Measurements from ENCODE around the gene ATP2B2. TPM values are rescaled to one million over a fixed set of nuclear protein-coding genes. Genes with fewer than 3 reads are reported as not detected.

The ATP2B2 gene
- total and polyA plus RNA-seq, 5 experiments from 2014 or later = not detected

DNA sequence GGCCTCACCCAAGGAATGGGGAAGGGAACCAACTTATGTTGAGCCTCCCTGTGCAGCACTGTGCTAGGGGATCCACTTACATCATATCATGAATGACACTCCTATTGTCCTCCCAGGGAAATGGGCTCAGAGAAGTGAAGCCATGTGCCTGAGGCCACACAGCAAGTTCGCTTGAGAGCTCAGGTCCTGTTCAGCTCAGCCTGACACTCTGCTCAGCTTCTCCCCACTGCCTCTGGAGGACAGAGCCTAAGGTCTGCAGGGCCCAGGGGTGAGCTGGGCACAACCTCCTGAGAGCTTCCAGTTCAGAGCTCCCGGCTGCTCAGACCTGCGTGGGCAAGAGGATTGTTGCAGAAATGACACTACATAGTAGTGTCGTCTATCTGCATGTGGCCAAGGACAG, 108.5 kb downstream of the ATP2B2 start:
- no peak for DNase-seq
- ATAC-seq = no peak
- peaks cover 0 to 40% (median 5%) of the 10 kb centered on the region in 5 donors for H3K27me3 Mint-ChIP-seq
- H3K4me3 Mint-ChIP-seq = peak overlapping the region in 1 of 10 donors; percentile 14
- POLR2A ChIA-PET = no interaction called here
- H3K9me3 Mint-ChIP-seq = peaks cover 0 to under 1% (median 0%) of the 10 kb centered on the region in 9 donors
- H3K4me1 Mint-ChIP-seq = peaks cover 32 to 45% (median 36%) of the 10 kb centered on the region in 4 donors
- H3K27ac Mint-ChIP-seq = peak overlapping the region in 2 of 10 donors; percentile 44 to 57
- H3K36me3 Mint-ChIP-seq = no peaks in the 10 kb centered on the region

DNA sequence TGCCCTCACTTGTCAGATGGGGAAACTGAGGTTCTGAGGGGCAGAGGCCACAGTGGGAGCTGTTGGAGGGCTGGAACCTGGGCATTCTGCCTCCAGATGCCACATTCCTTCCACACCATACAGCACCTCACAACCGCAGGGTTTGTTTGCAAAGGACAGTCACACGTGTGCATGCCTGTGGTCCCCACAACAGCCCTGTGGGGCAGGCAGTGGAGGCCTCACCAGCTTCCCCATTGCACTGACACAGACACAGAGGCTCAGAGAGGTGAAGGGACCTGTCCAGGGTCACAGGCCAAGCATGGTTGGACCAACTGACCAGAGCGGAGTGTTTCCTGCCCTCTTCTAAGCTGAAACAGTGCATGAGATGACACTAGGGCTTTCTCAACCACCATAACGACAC, 109.3 kb downstream of the ATP2B2 start:
- ATAC-seq = no peak
- Mint-ChIP-seq H3K9me3 (peaks cover 0 to 2% (median 0%) of the 10 kb centered on the region in 9 donors), H3K4me1 (peaks cover 30 to 53% (median 38%) of the 10 kb centered on the region in 4 donors), H3K27ac (peak overlapping the region in 5 of 10 donors; percentile 0 to 80 (median 47)), H3K27me3 (peaks cover 0 to 40% (median 5%) of the 10 kb centered on the region in 5 donors), H3K4me3 (peak overlapping the region in 7 of 10 donors; percentile 50 to 70 (median 64)), H3K36me3 (no peaks in the 10 kb centered on the region)
- no peak for DNase-seq
- POLR2A ChIA-PET = interaction anchor here (0.5 to 2.0 kb wide), 5 partner anchors 9 to 471 kb away, joined by 3 to 6 read pairs (median 3); no protein-coding TSS in a partner anchor

DNA sequence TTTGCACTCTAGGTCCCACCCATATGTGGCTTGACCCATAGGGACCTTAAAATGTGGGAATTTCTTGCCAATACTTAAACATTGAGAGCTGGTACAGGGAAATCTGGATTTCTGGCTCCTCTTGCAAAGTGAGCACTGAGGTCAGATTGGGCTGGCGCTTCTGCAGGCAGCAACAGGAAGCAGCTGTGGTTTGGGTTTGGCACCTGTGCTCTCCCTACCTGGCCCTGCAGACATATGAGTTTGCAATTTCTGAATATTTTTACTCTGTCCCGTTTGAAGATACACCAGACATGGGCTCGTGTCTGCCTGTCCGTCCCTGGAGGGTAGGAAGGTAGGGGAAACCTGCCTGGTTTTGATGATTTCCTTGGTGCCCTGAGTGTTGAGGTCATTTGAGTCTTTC, 109.7 kb downstream of the ATP2B2 start:
- Mint-ChIP-seq H3K4me1 (peaks cover 30 to 57% (median 38%) of the 10 kb centered on the region in 4 donors), H3K27me3 (peaks cover 0 to 37% (median 5%) of the 10 kb centered on the region in 5 donors), H3K4me3 (peak overlapping the region; percentile 30 to 70 (median 54)), H3K36me3 (no peaks in the 10 kb centered on the region), H3K9me3 (peaks cover 0 to 2% (median 0%) of the 10 kb centered on the region in 9 donors), H3K27ac (peak overlapping the region in 6 of 10 donors; percentile 0 to 80 (median 34))
- POLR2A ChIA-PET = interaction anchor here (0.6 to 2.0 kb wide), 4 partner anchors 9 to 351 kb away, joined by 3 to 6 read pairs (median 3); no protein-coding TSS in a partner anchor
- DNase-seq (peak in 7 of 10 donors; percentile 21 to 44 (median 36)), ATAC-seq (peak; percentile 82 to 95)

DNA sequence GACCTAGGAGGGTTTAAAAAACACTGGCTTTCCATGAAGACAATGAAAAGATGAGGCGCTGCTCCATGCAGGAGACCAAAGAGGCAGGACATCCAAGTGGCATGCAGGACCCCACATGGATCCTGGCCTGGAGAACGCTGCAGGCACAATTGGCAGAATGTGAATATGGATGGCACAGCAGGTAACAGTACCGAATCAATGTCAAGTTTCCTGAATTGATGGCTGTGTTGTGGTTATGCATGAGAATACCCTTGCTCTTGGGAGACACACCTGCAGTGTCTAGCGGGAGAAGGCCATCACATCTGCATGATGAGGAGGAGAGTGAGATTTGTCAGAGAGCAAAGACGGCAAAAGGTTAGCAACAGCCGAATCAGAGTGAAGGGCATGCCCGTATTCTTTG, 110.2 kb downstream of the ATP2B2 start:
- peak overlapping the region in 8 of 10 donors; percentile 13 to 70 (median 54) for H3K4me3 Mint-ChIP-seq
- ATAC-seq = peak in 1 of 2 donors; percentile 23
- peak overlapping the region in 2 of 10 donors; percentile 22 to 47 for H3K27ac Mint-ChIP-seq
- POLR2A ChIA-PET = interaction anchor here (0.7 to 2.0 kb wide), 3 partner anchors 9 to 42 kb away, joined by 3 to 6 read pairs (median 3); no protein-coding TSS in a partner anchor
- peak in 1 of 10 donors; percentile 17 for DNase-seq
- peaks cover 0 to 32% (median 2%) of the 10 kb centered on the region in 5 donors for H3K27me3 Mint-ChIP-seq
- peaks cover 0 to 3% (median 0%) of the 10 kb centered on the region in 9 donors for H3K9me3 Mint-ChIP-seq
- no peaks in the 10 kb centered on the region for H3K36me3 Mint-ChIP-seq
- peaks cover 30 to 62% (median 40%) of the 10 kb centered on the region in 4 donors for H3K4me1 Mint-ChIP-seq

DNA sequence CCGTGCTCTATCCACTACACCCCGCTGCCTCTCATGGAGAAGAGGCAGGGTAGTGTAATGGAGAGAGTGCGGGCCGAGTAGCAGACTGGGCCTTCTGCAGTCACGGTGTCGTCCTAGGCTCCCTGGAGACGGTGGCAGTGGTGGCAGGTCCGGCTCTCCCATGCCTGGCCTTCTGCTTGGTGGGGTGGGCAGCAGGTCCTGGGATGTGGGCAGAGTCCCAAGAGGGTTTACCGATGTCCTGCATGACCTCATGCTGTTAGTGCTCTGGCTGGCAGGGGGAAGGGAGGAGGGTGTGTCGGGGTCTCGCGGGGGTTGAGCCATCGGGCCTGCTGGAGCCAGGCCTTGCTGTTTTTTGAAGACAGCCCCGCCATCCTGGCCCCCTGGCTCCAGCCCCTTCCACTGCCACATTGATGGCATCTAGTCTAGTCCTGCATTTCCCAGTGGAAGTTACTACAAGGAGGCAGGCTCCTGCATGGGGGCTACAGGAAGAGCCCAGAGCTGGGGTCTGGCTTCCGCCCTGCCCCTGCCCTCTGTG, 110.8 kb downstream of the ATP2B2 start:
- no peaks in the 10 kb centered on the region for H3K36me3 Mint-ChIP-seq
- DNase-seq = no peak

DNA sequence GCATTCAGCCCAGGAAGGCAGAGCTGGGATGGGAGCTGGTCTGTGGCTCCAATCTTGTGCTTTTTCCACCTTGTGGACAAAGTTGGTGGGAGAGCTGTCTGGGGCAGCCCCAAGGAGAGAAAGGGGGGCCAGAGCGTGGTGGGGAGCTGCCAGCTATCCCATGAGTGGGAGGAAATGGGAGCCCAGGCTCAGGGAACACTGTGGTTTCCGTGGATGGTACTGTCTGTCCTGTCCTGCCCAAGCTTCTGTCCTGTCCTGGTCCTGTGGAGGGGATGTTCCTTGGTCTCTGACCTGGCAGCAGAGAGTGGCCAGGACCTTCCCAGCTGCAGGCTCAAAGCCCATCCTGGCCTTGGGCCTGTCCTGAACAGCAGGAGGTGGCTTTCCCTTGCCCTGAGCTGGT, 111.9 kb downstream of the ATP2B2 start:
- ATAC-seq (no peak), DNase-seq (no peak)
- Mint-ChIP-seq H3K27me3 (peaks cover 0 to 15% (median 0%) of the 10 kb centered on the region in 5 donors), H3K36me3 (peaks cover 0 to 7% (median 0%) of the 10 kb centered on the region in 3 donors), H3K27ac (peak overlapping the region in 2 of 10 donors; percentile 6 to 70), H3K4me1 (peaks cover 30 to 78% (median 44%) of the 10 kb centered on the region in 4 donors), H3K9me3 (peaks cover 0 to 18% (median 7%) of the 10 kb centered on the region in 9 donors), H3K4me3 (no peak overlapping the region)
- POLR2A ChIA-PET = no interaction called here

More for the DNA sequence above, 110.8 kb downstream of the ATP2B2 start:
- peak overlapping the region in 2 of 10 donors; percentile 64 to 70 for H3K4me3 Mint-ChIP-seq
- POLR2A ChIA-PET = interaction anchor here (2.0 kb wide), 1 partner anchor 43 kb away, joined by 6 read pairs; no protein-coding TSS in a partner anchor
- peaks cover 0 to 8% (median 0%) of the 10 kb centered on the region in 9 donors for H3K9me3 Mint-ChIP-seq
- H3K4me1 Mint-ChIP-seq = peaks cover 30 to 68% (median 44%) of the 10 kb centered on the region in 4 donors
- ATAC-seq = no peak
- peaks cover 0 to 25% (median 1%) of the 10 kb centered on the region in 5 donors for H3K27me3 Mint-ChIP-seq
- H3K27ac Mint-ChIP-seq = no peak overlapping the region

DNA sequence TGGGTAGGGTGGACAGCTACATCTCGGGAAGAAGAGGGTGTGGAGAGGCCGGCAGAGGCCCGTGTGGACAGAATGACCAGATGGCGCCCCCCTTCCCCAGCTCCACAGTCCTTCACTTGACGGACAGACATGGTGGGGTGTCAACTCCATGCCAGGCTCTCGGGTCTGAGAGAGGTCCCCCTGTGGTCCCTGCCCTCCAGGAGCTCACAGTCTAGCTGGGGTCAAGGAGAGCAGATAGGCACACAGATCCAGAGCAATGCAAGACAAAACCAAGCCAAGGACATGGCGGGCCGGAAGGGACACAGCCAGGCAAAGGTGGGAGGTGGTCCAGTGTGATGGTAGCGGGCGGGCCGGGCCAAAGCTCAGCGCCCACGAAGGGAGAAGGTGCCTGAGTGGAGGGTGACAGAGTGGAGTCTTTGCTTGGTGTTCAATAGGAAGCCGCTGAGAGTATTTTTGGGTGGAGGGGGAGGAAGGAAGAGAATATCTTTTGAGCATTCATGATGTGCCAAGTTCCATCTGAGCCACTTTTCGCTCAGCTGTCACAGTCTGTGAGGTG, 112.4 kb downstream of the ATP2B2 start:
- peaks cover 0 to 10% (median 0%) of the 10 kb centered on the region in 5 donors for H3K27me3 Mint-ChIP-seq
- no peak for ATAC-seq
- no peak for DNase-seq
- peak overlapping the region in 5 of 10 donors; percentile 6 to 74 (median 22) for H3K27ac Mint-ChIP-seq
- H3K9me3 Mint-ChIP-seq = peaks cover 0 to 23% (median 10%) of the 10 kb centered on the region in 9 donors
- POLR2A ChIA-PET = no interaction called here
- H3K4me1 Mint-ChIP-seq = peaks cover 30 to 82% (median 44%) of the 10 kb centered on the region in 4 donors
- H3K36me3 Mint-ChIP-seq = peaks cover 0 to 9% (median 0%) of the 10 kb centered on the region in 3 donors
- peak overlapping the region in 1 of 10 donors; percentile 15 for H3K4me3 Mint-ChIP-seq

DNA sequence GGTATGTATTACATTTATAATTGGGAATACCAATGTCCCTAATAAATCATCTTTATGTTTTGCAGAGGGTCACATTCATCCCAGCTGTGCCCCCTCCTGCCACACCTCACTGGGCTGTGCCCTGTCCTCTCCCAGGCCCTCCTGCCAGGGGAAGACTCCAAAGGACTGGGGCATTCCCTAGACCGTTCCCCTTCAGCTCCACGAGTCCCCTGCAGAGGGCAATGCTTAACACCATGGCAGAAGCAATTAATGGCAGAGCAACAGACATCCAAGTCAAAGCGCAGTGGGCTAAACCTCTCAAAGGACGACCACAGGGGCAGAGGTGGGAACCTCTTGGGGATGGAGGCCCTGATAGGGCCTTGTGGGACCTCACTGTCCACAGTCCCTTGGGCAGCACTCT, 113.1 kb downstream of the ATP2B2 start:
- no peak overlapping the region for H3K4me3 Mint-ChIP-seq
- no peak for ATAC-seq
- H3K27me3 Mint-ChIP-seq = peaks cover 0 to 2% (median 0%) of the 10 kb centered on the region in 5 donors
- POLR2A ChIA-PET = no interaction called here
- peaks cover 0 to 16% (median 0%) of the 10 kb centered on the region in 3 donors for H3K36me3 Mint-ChIP-seq
- DNase-seq = no peak
- peak overlapping the region in 1 of 10 donors; percentile 50 for H3K27ac Mint-ChIP-seq
- peaks cover 23 to 79% (median 40%) of the 10 kb centered on the region in 4 donors for H3K4me1 Mint-ChIP-seq
- peaks cover 0 to 31% (median 16%) of the 10 kb centered on the region in 9 donors for H3K9me3 Mint-ChIP-seq

DNA sequence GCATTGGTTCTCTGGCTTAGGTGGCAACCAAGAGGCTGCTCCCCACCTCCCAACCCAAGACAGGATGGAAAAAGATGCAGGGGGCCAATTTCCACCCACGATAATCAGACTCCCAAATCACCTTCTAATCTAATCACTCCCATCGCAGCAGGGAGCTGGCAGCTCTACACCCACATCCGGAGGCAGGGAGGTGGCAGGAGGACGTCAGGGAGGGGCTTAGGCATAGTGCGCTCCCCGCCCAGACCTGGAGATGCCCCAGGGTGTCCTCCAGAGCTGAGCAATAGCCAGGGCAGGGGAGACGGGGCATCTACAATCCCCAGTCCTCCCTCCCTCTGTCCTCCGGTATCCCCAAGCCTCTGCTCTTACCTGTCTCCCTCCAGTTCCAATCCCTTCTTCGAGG, 114.0 kb downstream of the ATP2B2 start:
- Mint-ChIP-seq H3K4me3 (no peak overlapping the region), H3K27me3 (no peaks in the 10 kb centered on the region), H3K4me1 (peaks cover 21 to 70% (median 32%) of the 10 kb centered on the region in 4 donors), H3K36me3 (peaks cover 0 to 22% (median 0%) of the 10 kb centered on the region in 3 donors), H3K27ac (peak overlapping the region in 2 of 10 donors; percentile 57 to 63), H3K9me3 (peaks cover 0 to 38% (median 23%) of the 10 kb centered on the region in 9 donors)
- ATAC-seq (no peak), DNase-seq (no peak)
- POLR2A ChIA-PET = no interaction called here

DNA sequence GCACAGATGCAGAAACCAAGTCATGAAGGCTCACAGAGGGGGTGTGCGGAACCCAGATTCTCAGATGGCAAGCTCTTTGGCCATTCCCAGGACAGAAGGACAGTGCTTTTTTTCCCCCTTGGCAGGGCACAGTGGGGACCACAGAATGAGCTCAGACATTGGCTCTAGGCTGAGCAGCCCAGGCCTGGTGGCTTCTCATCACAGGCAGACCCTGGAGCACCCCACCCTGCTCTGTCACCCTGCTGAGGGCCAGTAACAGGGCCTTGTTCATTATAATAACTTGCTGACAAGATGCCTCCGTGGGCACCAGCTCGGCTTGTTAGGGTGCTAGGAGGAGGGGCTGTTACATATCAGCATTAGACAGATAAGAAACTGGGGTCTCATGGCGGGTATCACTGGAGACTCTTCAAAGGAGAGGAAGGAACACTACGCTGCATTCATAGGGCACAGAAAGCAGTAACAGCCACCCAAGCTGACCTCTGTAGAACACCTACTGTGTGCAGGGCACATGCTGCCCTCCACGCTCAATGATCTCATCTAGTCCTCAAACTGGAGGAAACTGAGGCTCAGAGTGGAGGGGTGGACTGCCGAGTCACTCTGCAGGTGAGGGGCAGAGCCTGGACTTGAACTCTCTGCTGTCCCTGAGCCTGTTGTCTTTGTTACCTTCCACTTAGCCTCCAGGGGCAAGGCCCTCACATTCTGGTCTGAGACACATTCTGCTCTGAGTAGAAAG, 114.6 kb downstream of the ATP2B2 start:
- Mint-ChIP-seq H3K36me3 (peaks cover 0 to 22% (median 0%) of the 10 kb centered on the region in 3 donors), H3K9me3 (peaks cover 0 to 41% (median 23%) of the 10 kb centered on the region in 9 donors), H3K4me3 (no peak overlapping the region), H3K27ac (peak overlapping the region in 5 of 10 donors; percentile 29 to 67 (median 63)), H3K4me1 (peaks cover 17 to 65% (median 26%) of the 10 kb centered on the region in 4 donors), H3K27me3 (peaks cover 0 to 3% (median 0%) of the 10 kb centered on the region in 5 donors)
- ATAC-seq = no peak
- DNase-seq = no peak
- POLR2A ChIA-PET = no interaction called here

DNA sequence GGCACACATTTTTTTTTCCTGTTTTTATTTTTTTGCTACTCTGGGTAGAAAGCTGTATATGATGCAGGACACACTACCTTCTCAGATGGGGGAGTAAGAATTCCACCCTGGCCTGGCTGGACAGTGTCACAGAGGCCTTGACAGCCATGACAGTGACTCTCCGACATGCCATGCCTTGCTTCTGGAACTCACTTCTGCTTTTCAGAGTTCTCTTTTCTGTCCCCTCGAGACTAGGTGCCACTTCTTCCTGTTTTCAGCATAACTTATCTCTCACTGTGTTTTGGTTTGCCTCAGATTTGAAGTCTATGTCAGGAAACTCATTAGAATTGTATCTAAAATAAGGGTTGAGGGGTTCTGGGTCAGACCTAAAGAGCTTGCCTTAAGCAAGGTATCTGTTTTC, 115.4 kb downstream of the ATP2B2 start:
- peak overlapping the region in 4 of 10 donors; percentile 4 to 67 (median 50) for H3K27ac Mint-ChIP-seq
- H3K27me3 Mint-ChIP-seq = peaks cover 0 to 3% (median 0%) of the 10 kb centered on the region in 5 donors
- DNase-seq = no peak
- peaks cover 0 to 42% (median 23%) of the 10 kb centered on the region in 9 donors for H3K9me3 Mint-ChIP-seq
- POLR2A ChIA-PET = interaction anchor here (1.1 kb wide), 1 partner anchor 9 kb away, joined by 3 read pairs; no protein-coding TSS in a partner anchor
- peaks cover 0 to 22% (median 0%) of the 10 kb centered on the region in 3 donors for H3K36me3 Mint-ChIP-seq
- no peak for ATAC-seq
- H3K4me3 Mint-ChIP-seq = peak overlapping the region in 1 of 10 donors; percentile 1
- peaks cover 11 to 56% (median 18%) of the 10 kb centered on the region in 4 donors for H3K4me1 Mint-ChIP-seq

DNA sequence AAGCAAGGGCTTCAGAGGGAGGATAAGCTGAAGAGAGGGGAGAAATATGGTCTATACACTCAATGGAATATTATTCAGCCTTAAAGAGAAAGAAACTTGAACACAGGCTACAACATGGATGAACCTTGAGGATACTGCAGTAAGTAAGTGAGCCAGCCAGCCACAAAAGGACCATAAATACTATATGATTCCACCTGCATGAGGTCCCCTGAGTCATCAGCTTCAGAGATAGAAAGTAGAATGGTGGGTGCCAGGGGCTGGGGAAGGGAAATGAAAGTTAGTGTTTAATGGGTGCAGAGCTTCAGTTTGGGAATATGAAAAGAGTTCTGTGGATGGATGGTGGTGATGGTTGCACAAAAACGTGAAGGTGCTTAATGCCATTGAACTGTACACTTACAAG, 116.0 kb downstream of the ATP2B2 start:
- ATAC-seq = no peak
- peaks cover 0 to 42% (median 23%) of the 10 kb centered on the region in 9 donors for H3K9me3 Mint-ChIP-seq
- H3K27ac Mint-ChIP-seq = peak overlapping the region in 2 of 10 donors; percentile 12 to 63
- H3K4me1 Mint-ChIP-seq = peaks cover 8 to 55% (median 15%) of the 10 kb centered on the region in 4 donors
- H3K27me3 Mint-ChIP-seq = peaks cover 0 to 3% (median 0%) of the 10 kb centered on the region in 5 donors
- H3K36me3 Mint-ChIP-seq = peaks cover 0 to 22% (median 0%) of the 10 kb centered on the region in 3 donors
- POLR2A ChIA-PET = interaction anchor here (1.1 kb wide), 1 partner anchor 10 kb away, joined by 3 read pairs; no protein-coding TSS in a partner anchor
- no peak overlapping the region for H3K4me3 Mint-ChIP-seq
- DNase-seq = no peak

Data from naive thymus-derived CD8-positive, alpha-beta T cell (primary cell).